GM12878 (cell line): ENCODE measurements around the gene PRR7. TPM values are rescaled to one million over a fixed set of nuclear protein-coding genes. Genes with fewer than 3 reads are reported as not detected.

Experiments used
- ATAC-seq: fragments of 200-7000 bp; cut with Tn5 transposase; 3 replicates; pipeline ENCODE4 v1.9.1; 2020; ENCODE audit warnings: mild to moderate bottlenecking, moderate library complexity
- BruUV-seq: library from RNA; stranded (reverse); fragments of 400-500 nt; replicated peaks from 2 replicates; lab custom pipeline; 2021; lab: Mats Ljungman, UMichigan
- CTCF ChIA-PET: fragments of 300-600 bp; sonication (Branson Sonifier 250); formaldehyde crosslinking; extraction: SDS; loops from one replicate; lab custom pipeline; 2021; ENCODE audit warnings: inconsistent platforms; lab: Yijun Ruan, JAX
- POLR2A ChIA-PET: fragments of 350-600 bp; formaldehyde crosslinking; extraction: SDS; loops from one replicate; lab custom pipeline; 2021; ENCODE audit warnings: inconsistent platforms; lab: Charles Lee
- RAD21 ChIA-PET: fragments of 300-600 bp; sonication (Branson Sonifier 250); formaldehyde crosslinking; loops from one replicate; lab custom pipeline; 2023; ENCODE audit warnings: antibody characterized with exemption; ENCODE audit not compliant: unreplicated experiment; lab: Charles Lee
- SMC1A ChIA-PET: fragments of 300-600 bp; sonication (Branson Sonifier 250); formaldehyde crosslinking; loops from one replicate; lab custom pipeline; 2023; ENCODE audit not compliant: unreplicated experiment, uncharacterized antibody; lab: Charles Lee
- DNase-seq: peaks from one replicate; pipeline ENCODE4 v3.0.0-alpha.2; 2011; ENCODE audit warnings: low read depth, low spot score
- FAIRE-seq: peaks from 3 replicates; lab custom pipeline; 2011; peaks lifted over from hg19 to GRCh38; lab: Jason Lieb, UNC
- H2AFZ ChIP-seq: 2 replicates; pipeline ENCODE4 v1.6.0; 2011; ENCODE audit warnings: low read depth, low read length, control low read depth; ENCODE audit not compliant: control insufficient read depth
- H3K27ac ChIP-seq: 2 replicates; pipeline ENCODE4 v1.5.1; 2011; ENCODE audit warnings: control low read depth; ENCODE audit not compliant: control insufficient read depth, insufficient read depth
- H3K27me3 ChIP-seq, 2 experiments: replicated peaks in 1 of 2; 2 replicates each; pipeline versions ENCODE4 v1.6.0 to v1.6.1; 2011; ENCODE audit warnings: low read length in 1 of 2; ENCODE audit not compliant: control insufficient read depth in 2 of 2, insufficient read depth in 2 of 2
- H3K36me3 ChIP-seq, 2 experiments: 2 replicates each; pipeline ENCODE4 v1.5.1; 2011; ENCODE audit warnings: low read length in 1 of 2; ENCODE audit not compliant: control insufficient read depth in 2 of 2, insufficient read depth in 2 of 2
- H3K4me1 ChIP-seq: 2 replicates; pipeline ENCODE4 v1.6.1; 2011; ENCODE audit warnings: mild to moderate bottlenecking, low read length, moderate library complexity, mixed read lengths; ENCODE audit not compliant: control insufficient read depth, insufficient read depth
- H3K4me2 ChIP-seq: 2 replicates; pipeline ENCODE4 v1.6.0; 2011; ENCODE audit warnings: control low read depth; ENCODE audit not compliant: control insufficient read depth, insufficient read depth
- H3K4me3 ChIP-seq: fragments of 200-600 bp; sonication (generic); 2 replicates; pipeline ENCODE4 v1.5.1; 2016
- H3K79me2 ChIP-seq: 2 replicates; pipeline ENCODE4 v1.6.0; 2011; ENCODE audit warnings: low read length; ENCODE audit not compliant: control insufficient read depth, insufficient read depth
- H3K9ac ChIP-seq: 2 replicates; pipeline ENCODE4 v1.8.0; 2011; ENCODE audit warnings: low read length, control low read depth, mixed read lengths; ENCODE audit not compliant: control insufficient read depth, insufficient read depth
- H3K9me3 ChIP-seq: replicated peaks from 3 replicates; pipeline ENCODE4 v1.5.1; 2011; ENCODE audit warnings: mild to moderate bottlenecking, low read length; ENCODE audit not compliant: control insufficient read depth, insufficient read depth
- H4K20me1 ChIP-seq: 2 replicates; pipeline ENCODE4 v1.6.0; 2011; ENCODE audit not compliant: control insufficient read depth, insufficient read depth
- BACH1 ChIP-seq: fragments of 450-650 bp; IDR thresholded peaks from 2 replicates; pipeline ENCODE4 v1.6.1; 2017; ENCODE audit warnings: mild to moderate bottlenecking, borderline replicate concordance
- POLR2A ChIP-seq: IDR thresholded peaks from 2 replicates; pipeline ENCODE4 v1.6.1; 2011; ENCODE audit warnings: low read depth, mild to moderate bottlenecking, low read length
- POLR2AphosphoS5 ChIP-seq: IDR thresholded peaks from 2 replicates; pipeline ENCODE4 v1.6.1; 2011; ENCODE audit warnings: mild to moderate bottlenecking, low read length, inconsistent platforms
- RB1 ChIP-seq: fragments of 450-650 bp; formaldehyde crosslinking; IDR thresholded peaks from 2 replicates; pipeline ENCODE4 v1.6.1; 2017; ENCODE audit warnings: mild to moderate bottlenecking, borderline replicate concordance
- WGBS: methylation state at CpG from one replicate; pipeline ENCODE4 v1.1.6; 2016; ENCODE audit warnings: low lambda C conversion rate; ENCODE audit not compliant: insufficient replicate concordance, insufficient coverage; ENCODE audit errors: missing lambda C conversion rate; 5-methylcytosine and 5-hydroxymethylcytosine counted together
- in situ Hi-C: fragments of 300-500 bp; cut with MboI; formaldehyde crosslinking; loops from 9 replicates; pipeline ENCODE4 v1.14.3; 2018; ENCODE audit warnings: mixed read lengths
- intact Hi-C: fragments of 100-400 bp; cut with micrococcal nuclease; formaldehyde crosslinking; loops from one replicate; pipeline ENCODE4 v1.14.2; 2022; ENCODE audit not compliant: unreplicated experiment
- polyA plus RNA-seq, 11 experiments: library from polyadenylated mRNA; depleted of rRNA in 4 of 11; unstranded in 6 of 11; stranded (reverse) in 5 of 11; fragments of >200 nt; fragmentation: Nextera tagmentation in 4 of 11; fragmentation: Illumina TruSeq in 1 of 11; extraction: Ambion mirVana in 4 of 11; extraction: Trizol in 1 of 11; gene quantifications; 1 replicate in 1 of 11; 2 replicates in 10 of 11; pipeline versions ENCODE4 v1.2.1 to v1.2.3, GENCODE V29; 2011 to 2016; ENCODE audit warnings: inconsistent platforms in 2 of 11, missing spikeins in 2 of 11, low read depth in 1 of 11
- total RNA-seq, 4 experiments: library from RNA; depleted of rRNA in 3 of 4; stranded (reverse); fragments of >200 nt in 3 of 4; fragmentation: Illumina TruSeq in 1 of 4; extraction: Trizol in 1 of 4; gene quantifications; 2 replicates each; pipeline versions ENCODE4 v1.2.1 to v1.2.3, GENCODE V29; 2013 to 2021
- TF ChIP-seq, protein P1 (sequence below): fragments of 450-650 bp; IDR thresholded peaks from 2 replicates; pipeline ENCODE4 v1.6.1; 2018; ENCODE audit warnings: mild to moderate bottlenecking, low read depth, moderate library complexity; ENCODE audit not compliant: partially characterized antibody
- TF ChIP-seq, protein P2 (sequence below): IDR thresholded peaks from 2 replicates; pipeline ENCODE4 v1.6.1; 2011; ENCODE audit warnings: low read depth, low read length, improper control_type of control experiment, borderline replicate concordance

PRR7 gene
- total and polyA plus RNA-seq, 10 of the 15 experiments (the other 5 are each of a cell fraction or from before 2014, with no cell fraction given): 0.09 to 18.8 (median 4.6) TPM; not detected in 2

DNA sequence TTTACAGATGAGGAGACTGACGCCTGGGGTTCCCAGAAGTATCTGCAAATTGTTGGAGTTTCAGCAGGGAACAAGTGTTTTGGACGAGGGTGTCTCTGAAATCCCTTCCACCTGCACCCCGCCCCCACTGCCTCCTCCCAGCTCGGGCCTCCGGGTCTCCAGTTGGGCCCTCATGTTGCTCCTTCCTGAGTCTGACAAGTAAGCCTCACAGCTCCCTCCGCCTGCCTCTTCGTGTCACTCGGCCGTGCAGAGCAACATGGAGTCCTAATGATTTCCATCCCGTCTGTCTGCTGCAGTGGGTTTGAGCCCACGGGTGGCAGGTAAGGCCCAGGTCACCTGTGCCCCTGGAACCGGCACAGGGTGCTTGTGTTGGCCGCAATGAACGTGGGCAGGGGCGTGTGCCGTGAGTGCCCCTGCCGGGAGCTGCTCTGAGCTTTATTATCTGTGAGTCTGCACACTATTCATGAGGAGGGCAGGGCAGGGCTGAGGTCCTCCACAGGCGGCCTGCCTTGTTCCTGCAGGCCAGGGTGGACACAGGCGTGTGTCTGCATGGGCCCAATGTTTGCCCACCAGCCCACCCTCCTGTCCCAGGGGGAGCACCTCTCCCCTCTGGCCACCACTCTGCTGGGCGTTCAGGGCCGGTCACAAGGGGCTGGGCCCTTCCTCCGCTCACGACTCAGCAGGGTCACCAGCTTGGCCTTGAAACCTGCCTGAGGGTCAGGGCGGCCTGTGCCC, 56.9 kb downstream of the PRR7 start:
- DNase-seq: no peak
- H3K4me1 ChIP-seq: peaks cover 39% of the 10 kb centered on the region
- H3K36me3 ChIP-seq: peaks cover 7 to 19% of the 10 kb centered on the region in 2 experiments; a peak in 3 of 4 replicates

More for the DNA sequence above, 56.9 kb downstream of the PRR7 start:
- TF ChIP-seq RB1: no peak
- TF ChIP-seq, protein P1, sequence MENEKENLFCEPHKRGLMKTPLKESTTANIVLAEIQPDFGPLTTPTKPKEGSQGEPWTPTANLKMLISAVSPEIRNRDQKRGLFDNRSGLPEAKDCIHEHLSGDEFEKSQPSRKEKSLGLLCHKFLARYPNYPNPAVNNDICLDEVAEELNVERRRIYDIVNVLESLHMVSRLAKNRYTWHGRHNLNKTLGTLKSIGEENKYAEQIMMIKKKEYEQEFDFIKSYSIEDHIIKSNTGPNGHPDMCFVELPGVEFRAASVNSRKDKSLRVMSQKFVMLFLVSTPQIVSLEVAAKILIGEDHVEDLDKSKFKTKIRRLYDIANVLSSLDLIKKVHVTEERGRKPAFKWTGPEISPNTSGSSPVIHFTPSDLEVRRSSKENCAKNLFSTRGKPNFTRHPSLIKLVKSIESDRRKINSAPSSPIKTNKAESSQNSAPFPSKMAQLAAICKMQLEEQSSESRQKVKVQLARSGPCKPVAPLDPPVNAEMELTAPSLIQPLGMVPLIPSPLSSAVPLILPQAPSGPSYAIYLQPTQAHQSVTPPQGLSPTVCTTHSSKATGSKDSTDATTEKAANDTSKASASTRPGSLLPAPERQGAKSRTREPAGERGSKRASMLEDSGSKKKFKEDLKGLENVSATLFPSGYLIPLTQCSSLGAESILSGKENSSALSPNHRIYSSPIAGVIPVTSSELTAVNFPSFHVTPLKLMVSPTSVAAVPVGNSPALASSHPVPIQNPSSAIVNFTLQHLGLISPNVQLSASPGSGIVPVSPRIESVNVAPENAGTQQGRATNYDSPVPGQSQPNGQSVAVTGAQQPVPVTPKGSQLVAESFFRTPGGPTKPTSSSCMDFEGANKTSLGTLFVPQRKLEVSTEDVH: peak; percentile 26
- TF ChIP-seq, protein P2, sequence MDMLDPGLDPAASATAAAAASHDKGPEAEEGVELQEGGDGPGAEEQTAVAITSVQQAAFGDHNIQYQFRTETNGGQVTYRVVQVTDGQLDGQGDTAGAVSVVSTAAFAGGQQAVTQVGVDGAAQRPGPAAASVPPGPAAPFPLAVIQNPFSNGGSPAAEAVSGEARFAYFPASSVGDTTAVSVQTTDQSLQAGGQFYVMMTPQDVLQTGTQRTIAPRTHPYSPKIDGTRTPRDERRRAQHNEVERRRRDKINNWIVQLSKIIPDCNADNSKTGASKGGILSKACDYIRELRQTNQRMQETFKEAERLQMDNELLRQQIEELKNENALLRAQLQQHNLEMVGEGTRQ: no peak
- TF ChIP-seq POLR2A: peak; percentile 38
- TF ChIP-seq POLR2AphosphoS5: peak; percentile 40; the same call in 1 of the 2 replicates
- TF ChIP-seq BACH1: 0 out of 2 replicates have a peak, but pooled peaks have one; percentile 21
- ChIA-PET RAD21 (interaction anchor here (1.1 to 4.5 kb wide), 4 partner anchors 46 to 113 kb away, joined by 3 to 40 read pairs (median 24); no protein-coding TSS in a partner anchor), POLR2A (interaction anchor here (0.6 to 1.3 kb wide), 5 partner anchors 31 to 76 kb away, joined by 3 to 4 read pairs (median 3); no protein-coding TSS in a partner anchor), CTCF (interaction anchor here (1.5 to 4.6 kb wide), 6 partner anchors 46 to 194 kb away, joined by 6 to 72 read pairs (median 39); partner anchors contain the start of gene MXD3), SMC1A (no interaction called here)
- Histone ChIP-seq H3K4me3 (no peak overlapping the region), H3K9me3 (no peaks in the 10 kb centered on the region), H2AFZ (no peak overlapping the region), H4K20me1 (no peaks in the 10 kb centered on the region), H3K79me2 (peaks cover 16% of the 10 kb centered on the region), H3K4me2 (no peak overlapping the region; the same call in 1 of the 2 replicates), H3K9ac (no peak overlapping the region), H3K27me3 (no peaks in the 10 kb centered on the region), H3K27ac (no peak overlapping the region)
- in situ Hi-C loops (no loop called here), intact Hi-C loops (loop anchor here (5.0 to 10.0 kb wide), 2 partner anchors 191 to 389 kb away; partner anchors contain the start of gene MXD3)
- no peak for FAIRE-seq
- 87% methylated on average over 24 of the region's 24 CpGs for WGBS
- BruUV-seq: no TSS peak
- no peak for ATAC-seq
